ENCODE results near the gene BTF3L4.

- no peak for TF ChIP-seq CTCF (IDR thresholded peaks at IDR 0.05)
- TF ChIP-seq POLR2A (IDR thresholded peaks at IDR 0.05): no peak
Observed at GRCh38 chr1:52125736-52126359, 69.8 kb downstream of the BTF3L4 start.

Measured in adrenal gland (tissue), 5 donors.